CD4-positive, alpha-beta T cell (primary cell): ENCODE results near the gene JAM2. TPM values are rescaled to one million over a fixed set of nuclear protein-coding genes. Genes with fewer than 3 reads are reported as not detected.

ENCODE experiments used
- ATAC-seq: fragments of 200-7000 bp; cut with Tn5 transposase; one replicate; pipeline ENCODE4 v1.10.0; 2022; ENCODE audit warnings: mild to moderate bottlenecking; ENCODE audit not compliant: poor library complexity
- CTCF ChIA-PET: fragments of 350-600 bp; sonication (Branson Sonifier 250); formaldehyde crosslinking; loops from one replicate; lab custom pipeline; 2021; ENCODE audit warnings: antibody characterized with exemption, inconsistent platforms; lab: Charles Lee
- POLR2A ChIA-PET: fragments of 350-600 bp; sonication (Branson Sonifier 250); formaldehyde crosslinking; loops from one replicate; lab custom pipeline; 2021; ENCODE audit warnings: antibody characterized with exemption, inconsistent platforms; lab: Charles Lee
- DNase-seq, 14 experiments: peaks; one replicate each; pipeline ENCODE4 v3.0.0-alpha.2; 2013 to 2020; ENCODE audit warnings: mixed read lengths in 2 of 14
- H3K27ac ChIP-seq, 2 donors: one replicate each; pipeline versions ENCODE4 v1.5.1 to v1.7.0; 2013; ENCODE audit warnings: low read length in 2 of 2, low read depth in 1 of 2, mild to moderate bottlenecking in 1 of 2
- H3K27me3 ChIP-seq, 2 experiments: 1 replicate in 1 of 2; 2 replicates in 1 of 2; pipeline versions ENCODE4 v1.6.1 to v1.7.0; 2013; ENCODE audit warnings: low read length in 2 of 2, control low read depth in 1 of 2, mild to moderate bottlenecking in 1 of 2, moderate library complexity in 1 of 2; ENCODE audit not compliant: insufficient read depth in 2 of 2, control insufficient read depth in 1 of 2
- H3K36me3 ChIP-seq: one replicate; pipeline ENCODE4 v1.6.1; 2013; ENCODE audit warnings: low read length, control low read depth; ENCODE audit not compliant: insufficient read depth
- H3K4me1 ChIP-seq: one replicate; pipeline ENCODE4 v1.6.1; 2013; ENCODE audit warnings: low read length, control low read depth; ENCODE audit not compliant: insufficient read depth
- H3K4me3 ChIP-seq: one replicate; pipeline ENCODE4 v1.5.1; 2013; ENCODE audit warnings: mild to moderate bottlenecking, low read length, moderate library complexity
- H3K9me3 ChIP-seq, 2 experiments: 1 replicate in 1 of 2; 2 replicates in 1 of 2; pipeline versions ENCODE4 v1.6.1 to v1.7.0; 2013; ENCODE audit warnings: low read length in 2 of 2, mild to moderate bottlenecking in 2 of 2, control low read depth in 1 of 2, moderate library complexity in 1 of 2; ENCODE audit not compliant: control insufficient read depth in 1 of 2, insufficient read depth in 1 of 2
- H3K27ac Mint-ChIP-seq: one replicate; pipeline ENCODE4 v1.8.0; 2020; ENCODE audit warnings: mixed read lengths
- H3K27me3 Mint-ChIP-seq: one replicate; pipeline ENCODE4 v1.8.0; 2021; ENCODE audit warnings: mixed read lengths
- H3K36me3 Mint-ChIP-seq: one replicate; pipeline ENCODE4 v1.8.0; 2021; ENCODE audit warnings: low read depth, mixed read lengths
- H3K4me1 Mint-ChIP-seq: one replicate; pipeline ENCODE4 v1.8.0; 2021; ENCODE audit warnings: low read depth, mixed read lengths
- H3K4me3 Mint-ChIP-seq: one replicate; pipeline ENCODE4 v1.8.0; 2020; ENCODE audit warnings: mild to moderate bottlenecking, mixed read lengths
- H3K9me3 Mint-ChIP-seq: one replicate; pipeline ENCODE4 v1.8.0; 2020; ENCODE audit warnings: mixed read lengths
- CTCF ChIP-seq: fragments of 200-600 bp; IDR thresholded peaks from one replicate; pipeline ENCODE4 v1.8.0; 2022; ENCODE audit warnings: antibody characterized with exemption, mild to moderate bottlenecking
- intact Hi-C, 2 experiments: fragments of 100-400 bp; cut with DNase I in 1 of 2; cut with micrococcal nuclease in 1 of 2; formaldehyde crosslinking; loops; one replicate each; pipeline versions ENCODE4 v1.15.1 to v1.9.0; 2023 to 2025; cut with DNase I, micrococcal nuclease
- total RNA-seq, 174 experiments: library from RNA in 2 of 174; stranded (reverse) in 2 of 174; gene quantifications; one replicate each; pipeline ENCODE4 v1.2.3 and lab custom pipeline; 2021 to 2026

Gene JAM2
- total RNA-seq, 2 experiments from 2014 or later: not detected

- ChIA-PET CTCF (no interaction called here), POLR2A (no interaction called here)
- no peaks in the 10 kb centered on the region for H3K4me1 ChIP-seq
- no peak for DNase-seq
- no peak for TF ChIP-seq CTCF
- H3K27ac ChIP-seq: no peak overlapping the region
- Mint-ChIP-seq H3K4me3 (no peak overlapping the region), H3K36me3 (peaks cover 96% of the 10 kb centered on the region), H3K27ac (no peak overlapping the region), H3K4me1 (no peaks in the 10 kb centered on the region), H3K9me3 (no peaks in the 10 kb centered on the region), H3K27me3 (no peaks in the 10 kb centered on the region)
- no peaks in the 10 kb centered on the region for H3K9me3 ChIP-seq
- no peak overlapping the region for H3K4me3 ChIP-seq
- ATAC-seq: no peak
- peaks cover 86% of the 10 kb centered on the region for H3K36me3 ChIP-seq
- no peaks in the 10 kb centered on the region for H3K27me3 ChIP-seq
- intact Hi-C loops: no loop called here
Measured at GRCh38 chr21:25764065-25764464, 125.0 kb downstream of the JAM2 start.

Other genes with a start within 250 kb of the JAM2 start
- gene MRPL39, start 31.8 kb upstream of the JAM2 start, total RNA-seq: 10 to 100 TPM; 10.7 to 15.2 TPM
- 10 to 100 TPM; 26.7 to 30.3 TPM for gene ATP5PF, start 95.6 kb downstream of the JAM2 start, total RNA-seq
- 10 to 100 TPM; 23.5 to 23.6 TPM for gene GABPA, start 95.7 kb downstream of the JAM2 start, total RNA-seq